ENCODE results near the gene FCSK.
A peak's percentile ranks its signal among the peaks of the same experiment; 100 is the strongest.

Gene FCSK

DNA sequence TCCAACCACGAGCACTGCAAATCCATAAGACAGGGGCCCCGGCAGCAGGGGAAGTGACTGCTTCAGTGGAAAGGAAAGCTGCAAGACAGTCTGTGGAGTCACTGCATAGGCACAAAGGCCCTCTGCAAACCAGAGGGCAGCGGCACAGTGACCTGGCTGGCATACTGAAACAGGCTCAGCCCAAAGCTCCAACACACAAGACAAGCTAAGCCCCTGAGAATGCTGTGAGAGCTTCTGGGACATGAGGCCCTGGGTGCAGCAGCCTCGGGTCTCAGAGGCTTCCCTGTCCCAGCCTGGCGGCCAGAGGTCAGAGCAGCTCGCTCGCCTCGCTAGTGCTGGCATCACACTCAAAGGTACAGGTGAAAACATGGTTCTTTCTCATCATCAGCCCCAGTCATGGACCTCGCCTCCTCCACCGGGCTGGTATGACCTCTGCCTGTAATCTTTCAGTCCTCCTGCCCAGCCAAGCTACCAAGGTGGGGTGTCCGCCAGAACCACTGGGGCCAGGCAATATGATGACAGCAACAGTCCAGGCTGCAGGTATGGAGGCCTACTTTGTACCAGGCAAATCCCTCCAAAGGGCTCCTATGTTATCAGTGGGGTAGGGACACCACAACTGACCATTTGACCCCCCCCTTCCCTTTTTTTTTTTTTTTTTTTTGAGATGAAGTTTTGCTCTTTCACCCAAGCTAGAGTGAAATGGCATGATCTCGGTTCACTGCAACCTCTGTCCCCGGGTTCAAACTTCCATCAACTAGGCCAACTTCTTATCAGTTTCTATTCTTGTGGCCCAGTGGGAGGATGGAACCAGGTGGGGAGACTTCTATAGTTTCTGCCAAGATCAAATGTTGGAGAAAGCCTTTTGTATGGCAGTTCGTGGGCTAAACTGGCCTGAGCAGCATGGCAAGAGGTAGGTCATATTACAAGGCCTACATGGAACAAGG, 34.7 kb upstream of the FCSK start:
- H3K9me3 ChIP-seq (ENCODE audit: control insufficient read depth, insufficient read depth, low read depth, low read length) = no peaks in the 10 kb centered on the region
- H3K27ac ChIP-seq (ENCODE audit: extremely low read depth, low read depth, low read length) = no peak overlapping the region
- no peak overlapping the region for H3K4me3 ChIP-seq (ENCODE audit: low read depth, low read length)
- CTCF ChIA-PET = interaction anchor here (0.6 to 1.1 kb wide), 3 partner anchors 9 to 40 kb away, joined by 3 to 4 read pairs (median 3); no protein-coding TSS in a partner anchor
- TF ChIP-seq ZNF513 (tag by site-specific recombination; IDR thresholded peaks at IDR 0.05) = no peak
- TF ChIP-seq ZNF239 (tag by site-specific recombination; IDR thresholded peaks at IDR 0.05) = no peak
- TF ChIP-seq ZNF677 (tag by site-specific recombination; IDR thresholded peaks at IDR 0.05) = no peak
- TF ChIP-seq ZNF18 (tag by site-specific recombination; IDR thresholded peaks at IDR 0.05) = no peak
- no peak for TF ChIP-seq KLF10 (tag by site-specific recombination; IDR thresholded peaks at IDR 0.05)
- TF ChIP-seq SP2 (tag by site-specific recombination; IDR thresholded peaks at IDR 0.05) = no peak
- TF ChIP-seq ZNF266 (tag by site-specific recombination; IDR thresholded peaks at IDR 0.05; ENCODE audit: low read depth) = no peak
- TF ChIP-seq ZBTB8A (tag by site-specific recombination; IDR thresholded peaks at IDR 0.05) = no peak
- no peak for TF ChIP-seq GLI4 (tag by site-specific recombination; IDR thresholded peaks at IDR 0.05)
- TF ChIP-seq ZFHX2 (tag by site-specific recombination; conservative IDR thresholded peaks at IDR 0.05) = no peak
- TF ChIP-seq, protein P1, sequence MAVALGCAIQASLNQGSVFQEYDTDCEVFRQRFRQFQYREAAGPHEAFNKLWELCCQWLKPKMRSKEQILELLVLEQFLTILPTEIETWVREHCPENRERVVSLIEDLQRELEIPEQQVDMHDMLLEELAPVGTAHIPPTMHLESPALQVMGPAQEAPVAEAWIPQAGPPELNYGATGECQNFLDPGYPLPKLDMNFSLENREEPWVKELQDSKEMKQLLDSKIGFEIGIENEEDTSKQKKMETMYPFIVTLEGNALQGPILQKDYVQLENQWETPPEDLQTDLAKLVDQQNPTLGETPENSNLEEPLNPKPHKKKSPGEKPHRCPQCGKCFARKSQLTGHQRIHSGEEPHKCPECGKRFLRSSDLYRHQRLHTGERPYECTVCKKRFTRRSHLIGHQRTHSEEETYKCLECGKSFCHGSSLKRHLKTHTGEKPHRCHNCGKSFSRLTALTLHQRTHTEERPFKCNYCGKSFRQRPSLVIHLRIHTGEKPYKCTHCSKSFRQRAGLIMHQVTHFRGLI (tag by site-specific recombination; IDR thresholded peaks at IDR 0.05) = no peak
- TF ChIP-seq ZBTB17 (tag by site-specific recombination; IDR thresholded peaks at IDR 0.05) = no peak
- TF ChIP-seq ZNF280D (tag by site-specific recombination; IDR thresholded peaks at IDR 0.05) = no peak
- TF ChIP-seq ZNF768 (tag by site-specific recombination; IDR thresholded peaks at IDR 0.05) = no peak
- TF ChIP-seq ZNF155 (tag by site-specific recombination; IDR thresholded peaks at IDR 0.05) = no peak
- no peak for TF ChIP-seq KLF16 (tag by site-specific recombination; IDR thresholded peaks at IDR 0.05)
- peaks cover 3% of the 10 kb centered on the region; the same call in 1 of the 2 replicates for H3K4me1 ChIP-seq (ENCODE audit: control insufficient read depth, insufficient read depth, low read length)
- H3K36me3 ChIP-seq (ENCODE audit: control insufficient read depth in 2 of 2, insufficient read depth in 1 of 2, low read length in 2 of 2) = peaks cover 0 to 2% of the 10 kb centered on the region in 2 experiments; a peak in 1 of 3 replicates
- POLR2A ChIA-PET = no interaction called here

DNA sequence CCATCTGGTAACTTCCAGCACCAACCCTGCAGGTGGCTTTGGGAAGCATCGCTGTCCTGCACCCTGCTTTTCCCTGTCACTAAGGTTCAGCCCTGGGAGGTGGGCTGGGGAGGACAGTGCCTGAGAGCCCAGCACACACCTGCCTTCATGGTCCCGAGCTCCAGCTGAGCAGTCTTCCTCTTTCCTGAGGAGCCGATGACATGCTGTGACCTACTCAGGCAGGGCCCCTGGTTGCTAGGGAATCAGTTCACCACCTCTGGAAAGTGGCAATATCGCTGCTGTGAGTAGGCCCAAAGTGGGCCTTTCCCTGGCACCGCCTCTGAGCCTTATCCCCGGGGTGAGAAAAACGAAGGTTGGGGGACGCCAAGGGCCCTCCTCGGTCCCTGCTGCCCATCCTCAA, 33.4 kb upstream of the FCSK start:
- H3K27ac ChIP-seq (ENCODE audit: extremely low read depth, low read depth, low read length) = no peak overlapping the region
- H3K4me3 ChIP-seq (ENCODE audit: low read depth, low read length) = no peak overlapping the region
- TF ChIP-seq ZIC2 (tag by site-specific recombination; IDR thresholded peaks at IDR 0.05) (peak; percentile 60), ZNF366 (tag by site-specific recombination; conservative IDR thresholded peaks at IDR 0.05) (no peak), ZNF140 (tag by site-specific recombination; IDR thresholded peaks at IDR 0.05) (no peak)
- CTCF ChIA-PET = interaction anchor here (0.6 kb wide), 1 partner anchor 68 kb away, joined by 3 read pairs; no protein-coding TSS in a partner anchor
- peaks cover 0 to 6% of the 10 kb centered on the region in 2 experiments; a peak in 1 of 3 replicates for H3K36me3 ChIP-seq (ENCODE audit: control insufficient read depth in 2 of 2, insufficient read depth in 1 of 2, low read length in 2 of 2)
- H3K4me1 ChIP-seq (ENCODE audit: control insufficient read depth, insufficient read depth, low read length) = peaks cover 3% of the 10 kb centered on the region; the same call in 1 of the 2 replicates
- POLR2A ChIA-PET = interaction anchor here (1.1 kb wide), 1 partner anchor 12 kb away, joined by 3 read pairs; no protein-coding TSS in a partner anchor
- H3K9me3 ChIP-seq (ENCODE audit: control insufficient read depth, insufficient read depth, low read depth, low read length) = no peaks in the 10 kb centered on the region

All from HEK293 (cell line).